K562 (cell line): Measurements from ENCODE around the gene ZNF727.

Source experiments
- BRCA1 ChIP-seq, 2 experiments: fragments of 450-650 bp in 1 of 2; sonication (generic) in 1 of 2; formaldehyde crosslinking in 1 of 2; IDR thresholded peaks; 2 replicates each; pipeline versions ENCODE4 v1.5.0 to v1.6.1; 2017 to 2020; ENCODE audit warnings: mild to moderate bottlenecking in 1 of 2, missing genetic modification reagents in 1 of 2
- EZH2 ChIP-seq: IDR thresholded peaks from 2 replicates; pipeline ENCODE4 v1.6.1; 2012; ENCODE audit warnings: low read depth, mild to moderate bottlenecking, inconsistent platforms, low read length, borderline replicate concordance
- FOS ChIP-seq: IDR thresholded peaks from 3 replicates; pipeline ENCODE4 v1.6.1; 2011; ENCODE audit not compliant: insufficient read length; ENCODE audit errors: extremely low read depth
- KAT7 ChIP-seq: sonication (generic); formaldehyde crosslinking; IDR thresholded peaks from 2 replicates; pipeline ENCODE4 v1.8.0; 2022; ENCODE audit warnings: missing genetic modification reagents, mild to moderate bottlenecking, borderline replicate concordance
- RAD21 ChIP-seq, 2 experiments: fragments of 250-450 bp in 1 of 2; fragments of 450-650 bp in 1 of 2; sonication (Bioruptor Pico) in 1 of 2; formaldehyde crosslinking in 1 of 2; IDR thresholded peaks in 1 of 2; conservative IDR thresholded peaks in 1 of 2; 2 replicates each; pipeline versions ENCODE4 v1.4.0 to v1.8.0; 2020 to 2022; ENCODE audit warnings: mild to moderate bottlenecking in 2 of 2, moderate library complexity in 1 of 2
- YBX1 ChIP-seq: fragments of 450-650 bp; IDR thresholded peaks from 2 replicates; pipeline ENCODE4 v1.7.1; 2016; ENCODE audit warnings: mild to moderate bottlenecking
- ZBTB1 ChIP-seq: sonication (generic); formaldehyde crosslinking; IDR thresholded peaks from 2 replicates; pipeline ENCODE4 v1.8.1; 2023; ENCODE audit warnings: missing genetic modification reagents, low read depth, mild to moderate bottlenecking, borderline replicate concordance
- ZKSCAN8 ChIP-seq: fragments of 200-800 bp; sonication (Bioruptor generic); IDR thresholded peaks from 2 replicates; pipeline ENCODE4 v1.6.1; 2016; ENCODE audit warnings: missing genetic modification characterization, missing compliant biosample characterization
- TF ChIP-seq, protein P1 (sequence below): fragments of 250-450 bp; sonication (Bioruptor Pico); IDR thresholded peaks from 2 replicates; pipeline ENCODE4 v1.5.0; 2020; ENCODE audit warnings: mild to moderate bottlenecking, borderline replicate concordance
- TF ChIP-seq, protein P2 (sequence below), 3 experiments: IDR thresholded peaks in 2 of 3; conservative IDR thresholded peaks in 1 of 3; 2 replicates each; pipeline ENCODE4 v1.5.1; 2011 to 2012; ENCODE audit warnings: low read length in 3 of 3, mild to moderate bottlenecking in 3 of 3, control low read depth in 2 of 3, improper control_type of control experiment in 1 of 3, inconsistent platforms in 1 of 3, low read depth in 1 of 3, mixed read lengths in 1 of 3, moderate library complexity in 1 of 3; ENCODE audit not compliant: insufficient read depth in 2 of 3
- TF ChIP-seq, protein P3 (sequence below), 2 experiments: fragments of 450-650 bp; formaldehyde crosslinking in 1 of 2; IDR thresholded peaks; 2 replicates each; pipeline versions ENCODE4 v1.4.0 to v1.6.1; 2014 to 2020; ENCODE audit warnings: mild to moderate bottlenecking in 2 of 2, borderline replicate concordance in 1 of 2, low read depth in 1 of 2
- TF ChIP-seq, protein P4 (sequence below): fragments of 450-650 bp; IDR thresholded peaks from 2 replicates; pipeline ENCODE4 v1.6.1; 2017; ENCODE audit warnings: mild to moderate bottlenecking, moderate library complexity

DNA sequence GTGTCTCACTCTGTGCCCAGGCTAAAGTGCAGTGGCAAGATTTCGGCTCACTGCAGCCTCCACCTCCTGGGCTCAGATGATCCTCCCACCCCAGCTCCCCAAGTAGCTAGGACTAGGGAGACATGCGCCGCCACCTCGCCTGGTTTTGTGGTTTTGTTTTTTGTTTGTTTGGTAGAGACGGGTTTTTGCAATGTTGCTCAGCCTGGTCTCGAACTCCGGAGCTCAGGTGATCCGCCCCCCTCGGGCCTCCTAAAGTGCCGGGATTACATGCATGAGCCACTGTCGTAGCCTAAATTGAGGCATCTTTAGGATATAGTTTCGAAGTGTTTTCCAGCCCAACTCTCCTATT is 781 bp downstream of the ZNF727 start:
- TF ChIP-seq, protein P1, sequence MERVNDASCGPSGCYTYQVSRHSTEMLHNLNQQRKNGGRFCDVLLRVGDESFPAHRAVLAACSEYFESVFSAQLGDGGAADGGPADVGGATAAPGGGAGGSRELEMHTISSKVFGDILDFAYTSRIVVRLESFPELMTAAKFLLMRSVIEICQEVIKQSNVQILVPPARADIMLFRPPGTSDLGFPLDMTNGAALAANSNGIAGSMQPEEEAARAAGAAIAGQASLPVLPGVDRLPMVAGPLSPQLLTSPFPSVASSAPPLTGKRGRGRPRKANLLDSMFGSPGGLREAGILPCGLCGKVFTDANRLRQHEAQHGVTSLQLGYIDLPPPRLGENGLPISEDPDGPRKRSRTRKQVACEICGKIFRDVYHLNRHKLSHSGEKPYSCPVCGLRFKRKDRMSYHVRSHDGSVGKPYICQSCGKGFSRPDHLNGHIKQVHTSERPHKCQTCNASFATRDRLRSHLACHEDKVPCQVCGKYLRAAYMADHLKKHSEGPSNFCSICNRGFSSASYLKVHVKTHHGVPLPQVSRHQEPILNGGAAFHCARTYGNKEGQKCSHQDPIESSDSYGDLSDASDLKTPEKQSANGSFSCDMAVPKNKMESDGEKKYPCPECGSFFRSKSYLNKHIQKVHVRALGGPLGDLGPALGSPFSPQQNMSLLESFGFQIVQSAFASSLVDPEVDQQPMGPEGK = no peak
- TF ChIP-seq KAT7 (CRISPR knock-in tag) = no peak
- TF ChIP-seq RAD21 (CRISPR knock-in tag; conservative IDR thresholded peaks at IDR 0.05 in 1 of 2, IDR thresholded peaks at IDR 0.05 in 1 of 2) = no peak
- TF ChIP-seq ZBTB1 (CRISPR knock-in tag) = no peak
- no peak for TF ChIP-seq EZH2
- TF ChIP-seq BRCA1 (IDR thresholded peaks at IDR 0.05) = no peak
- TF ChIP-seq BRCA1 (CRISPR knock-in tag; IDR thresholded peaks at IDR 0.05) = no peak
- TF ChIP-seq ZKSCAN8 (CRISPR knock-in tag) = no peak
- TF ChIP-seq, protein P2, sequence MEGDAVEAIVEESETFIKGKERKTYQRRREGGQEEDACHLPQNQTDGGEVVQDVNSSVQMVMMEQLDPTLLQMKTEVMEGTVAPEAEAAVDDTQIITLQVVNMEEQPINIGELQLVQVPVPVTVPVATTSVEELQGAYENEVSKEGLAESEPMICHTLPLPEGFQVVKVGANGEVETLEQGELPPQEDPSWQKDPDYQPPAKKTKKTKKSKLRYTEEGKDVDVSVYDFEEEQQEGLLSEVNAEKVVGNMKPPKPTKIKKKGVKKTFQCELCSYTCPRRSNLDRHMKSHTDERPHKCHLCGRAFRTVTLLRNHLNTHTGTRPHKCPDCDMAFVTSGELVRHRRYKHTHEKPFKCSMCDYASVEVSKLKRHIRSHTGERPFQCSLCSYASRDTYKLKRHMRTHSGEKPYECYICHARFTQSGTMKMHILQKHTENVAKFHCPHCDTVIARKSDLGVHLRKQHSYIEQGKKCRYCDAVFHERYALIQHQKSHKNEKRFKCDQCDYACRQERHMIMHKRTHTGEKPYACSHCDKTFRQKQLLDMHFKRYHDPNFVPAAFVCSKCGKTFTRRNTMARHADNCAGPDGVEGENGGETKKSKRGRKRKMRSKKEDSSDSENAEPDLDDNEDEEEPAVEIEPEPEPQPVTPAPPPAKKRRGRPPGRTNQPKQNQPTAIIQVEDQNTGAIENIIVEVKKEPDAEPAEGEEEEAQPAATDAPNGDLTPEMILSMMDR (IDR thresholded peaks at IDR 0.05 in 2 of 3, conservative IDR thresholded peaks at IDR 0.05 in 1 of 3; ENCODE audit: insufficient read depth in 2 of 3, low read depth in 1 of 3, low read length in 3 of 3) = no peak
- TF ChIP-seq, protein P3, sequence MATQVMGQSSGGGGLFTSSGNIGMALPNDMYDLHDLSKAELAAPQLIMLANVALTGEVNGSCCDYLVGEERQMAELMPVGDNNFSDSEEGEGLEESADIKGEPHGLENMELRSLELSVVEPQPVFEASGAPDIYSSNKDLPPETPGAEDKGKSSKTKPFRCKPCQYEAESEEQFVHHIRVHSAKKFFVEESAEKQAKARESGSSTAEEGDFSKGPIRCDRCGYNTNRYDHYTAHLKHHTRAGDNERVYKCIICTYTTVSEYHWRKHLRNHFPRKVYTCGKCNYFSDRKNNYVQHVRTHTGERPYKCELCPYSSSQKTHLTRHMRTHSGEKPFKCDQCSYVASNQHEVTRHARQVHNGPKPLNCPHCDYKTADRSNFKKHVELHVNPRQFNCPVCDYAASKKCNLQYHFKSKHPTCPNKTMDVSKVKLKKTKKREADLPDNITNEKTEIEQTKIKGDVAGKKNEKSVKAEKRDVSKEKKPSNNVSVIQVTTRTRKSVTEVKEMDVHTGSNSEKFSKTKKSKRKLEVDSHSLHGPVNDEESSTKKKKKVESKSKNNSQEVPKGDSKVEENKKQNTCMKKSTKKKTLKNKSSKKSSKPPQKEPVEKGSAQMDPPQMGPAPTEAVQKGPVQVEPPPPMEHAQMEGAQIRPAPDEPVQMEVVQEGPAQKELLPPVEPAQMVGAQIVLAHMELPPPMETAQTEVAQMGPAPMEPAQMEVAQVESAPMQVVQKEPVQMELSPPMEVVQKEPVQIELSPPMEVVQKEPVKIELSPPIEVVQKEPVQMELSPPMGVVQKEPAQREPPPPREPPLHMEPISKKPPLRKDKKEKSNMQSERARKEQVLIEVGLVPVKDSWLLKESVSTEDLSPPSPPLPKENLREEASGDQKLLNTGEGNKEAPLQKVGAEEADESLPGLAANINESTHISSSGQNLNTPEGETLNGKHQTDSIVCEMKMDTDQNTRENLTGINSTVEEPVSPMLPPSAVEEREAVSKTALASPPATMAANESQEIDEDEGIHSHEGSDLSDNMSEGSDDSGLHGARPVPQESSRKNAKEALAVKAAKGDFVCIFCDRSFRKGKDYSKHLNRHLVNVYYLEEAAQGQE (IDR thresholded peaks at IDR 0.05; ENCODE audit: borderline replicate concordance) = no peak
- TF ChIP-seq, protein P3 (CRISPR knock-in tag; IDR thresholded peaks at IDR 0.05; ENCODE audit: low read depth) = no peak
- TF ChIP-seq, protein P4, sequence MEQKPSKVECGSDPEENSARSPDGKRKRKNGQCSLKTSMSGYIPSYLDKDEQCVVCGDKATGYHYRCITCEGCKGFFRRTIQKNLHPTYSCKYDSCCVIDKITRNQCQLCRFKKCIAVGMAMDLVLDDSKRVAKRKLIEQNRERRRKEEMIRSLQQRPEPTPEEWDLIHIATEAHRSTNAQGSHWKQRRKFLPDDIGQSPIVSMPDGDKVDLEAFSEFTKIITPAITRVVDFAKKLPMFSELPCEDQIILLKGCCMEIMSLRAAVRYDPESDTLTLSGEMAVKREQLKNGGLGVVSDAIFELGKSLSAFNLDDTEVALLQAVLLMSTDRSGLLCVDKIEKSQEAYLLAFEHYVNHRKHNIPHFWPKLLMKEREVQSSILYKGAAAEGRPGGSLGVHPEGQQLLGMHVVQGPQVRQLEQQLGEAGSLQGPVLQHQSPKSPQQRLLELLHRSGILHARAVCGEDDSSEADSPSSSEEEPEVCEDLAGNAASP = no peak
- TF ChIP-seq FOS = no peak
- TF ChIP-seq YBX1 = no peak
